HT-29 (cell line): ENCODE data around the gene ZBED1. TPM values are rescaled to one million over a fixed set of nuclear protein-coding genes. Genes with fewer than 3 reads are reported as not detected.
"Not testable (repeated sequence)": the region's sequence is repeated elsewhere in the genome, so short reads cannot be mapped to it uniquely, and the experiment has no call there.

Experiments
- DNase-seq: peaks from one replicate; pipeline ENCODE4 v3.0.0-alpha.2; 2015; ENCODE audit warnings: low spot score
- total RNA-seq: library from RNA; depleted of rRNA; stranded (reverse); fragments of >200 nt; shearing (Covaris generic); gene quantifications from 2 replicates; pipeline ENCODE4 v1.2.3, GENCODE V29; 2014

The ZBED1 gene
- total RNA-seq, 1 experiment from 2014 or later = 21.9 TPM

DNA sequence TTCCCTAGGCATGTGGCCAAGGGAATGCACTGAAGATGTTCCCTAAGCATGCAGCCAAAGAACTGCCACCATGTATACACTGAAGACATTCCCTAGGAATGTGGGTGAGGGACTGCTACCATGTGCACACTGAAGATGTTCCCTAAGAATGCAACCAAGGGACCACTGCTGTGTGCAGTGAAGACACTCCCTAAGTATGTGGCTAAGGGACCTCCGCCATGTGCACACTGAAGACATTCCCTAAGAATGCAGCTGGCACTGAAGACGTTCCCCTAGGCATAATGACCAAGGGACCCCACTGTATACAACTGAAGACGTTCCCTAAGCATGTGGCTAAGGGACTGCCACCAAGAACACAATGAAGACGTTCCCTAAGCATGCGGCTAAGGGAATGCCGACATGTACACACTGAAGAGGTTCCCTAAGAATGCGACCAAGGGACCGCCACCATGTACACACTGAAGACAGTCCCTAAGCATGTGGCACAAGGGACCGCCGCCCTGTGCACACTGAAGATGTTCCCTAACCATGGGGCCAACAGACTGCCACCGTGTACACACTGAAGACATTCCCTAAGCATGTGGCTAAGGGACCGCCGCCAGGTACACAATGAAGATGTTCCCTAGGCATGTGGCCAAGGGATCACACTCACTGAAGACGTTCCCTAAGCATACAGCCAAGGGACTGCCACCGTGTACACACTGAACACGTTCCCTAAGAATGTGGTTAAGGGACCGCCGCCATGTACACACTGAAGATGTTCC, 25.6 kb downstream of the ZBED1 start:
- DNase-seq = no peak

DNA sequence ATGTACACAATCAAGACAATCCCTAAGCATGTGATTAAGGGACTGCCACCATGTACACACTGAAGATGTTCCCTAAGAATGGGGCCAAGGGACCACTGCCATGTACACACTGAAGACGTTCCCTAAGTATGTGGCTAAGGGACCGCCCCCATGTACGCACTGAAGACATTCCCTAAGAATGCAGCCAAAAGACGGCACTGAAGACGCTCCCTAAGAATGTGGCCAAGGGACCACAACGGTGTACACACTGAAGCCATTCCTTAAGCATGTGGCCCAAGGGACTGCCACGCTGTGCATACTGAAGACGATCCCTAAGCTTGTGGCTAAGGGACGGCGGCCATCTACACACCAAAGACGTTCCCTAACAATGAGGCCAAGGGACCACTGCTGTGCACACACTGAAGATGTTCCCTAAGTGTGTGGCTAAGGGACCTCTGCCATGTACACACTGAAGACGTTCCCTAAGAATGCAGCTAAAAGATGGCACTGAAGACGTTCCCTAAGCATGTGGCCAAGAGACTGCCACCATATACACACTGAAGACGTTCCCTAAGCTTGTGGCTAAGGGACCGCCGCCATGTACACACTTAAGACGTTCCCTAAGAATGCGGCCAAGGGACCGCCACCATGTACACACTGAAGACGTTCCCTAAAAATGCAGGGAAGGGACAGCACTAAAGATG, 26.4 kb downstream of the ZBED1 start:
- DNase-seq = no peak

GRCh38 chrX:2473064-2473463, 27.7 kb downstream of the ZBED1 start:
- peak; percentile 46 for DNase-seq

- no peak for DNase-seq
Measured at GRCh38 chrX:2471641-2472040, 29.1 kb downstream of the ZBED1 start.

GRCh38 chrX:2471126-2471525, 29.6 kb downstream of the ZBED1 start:
- DNase-seq = not testable (repeated sequence)

- DNase-seq = not testable (repeated sequence)
Measured at GRCh38 chrX:2469852-2470251, 30.9 kb downstream of the ZBED1 start.

- no peak for DNase-seq
Measured at GRCh38 chrX:2469196-2469685, 31.5 kb downstream of the ZBED1 start.

DNA sequence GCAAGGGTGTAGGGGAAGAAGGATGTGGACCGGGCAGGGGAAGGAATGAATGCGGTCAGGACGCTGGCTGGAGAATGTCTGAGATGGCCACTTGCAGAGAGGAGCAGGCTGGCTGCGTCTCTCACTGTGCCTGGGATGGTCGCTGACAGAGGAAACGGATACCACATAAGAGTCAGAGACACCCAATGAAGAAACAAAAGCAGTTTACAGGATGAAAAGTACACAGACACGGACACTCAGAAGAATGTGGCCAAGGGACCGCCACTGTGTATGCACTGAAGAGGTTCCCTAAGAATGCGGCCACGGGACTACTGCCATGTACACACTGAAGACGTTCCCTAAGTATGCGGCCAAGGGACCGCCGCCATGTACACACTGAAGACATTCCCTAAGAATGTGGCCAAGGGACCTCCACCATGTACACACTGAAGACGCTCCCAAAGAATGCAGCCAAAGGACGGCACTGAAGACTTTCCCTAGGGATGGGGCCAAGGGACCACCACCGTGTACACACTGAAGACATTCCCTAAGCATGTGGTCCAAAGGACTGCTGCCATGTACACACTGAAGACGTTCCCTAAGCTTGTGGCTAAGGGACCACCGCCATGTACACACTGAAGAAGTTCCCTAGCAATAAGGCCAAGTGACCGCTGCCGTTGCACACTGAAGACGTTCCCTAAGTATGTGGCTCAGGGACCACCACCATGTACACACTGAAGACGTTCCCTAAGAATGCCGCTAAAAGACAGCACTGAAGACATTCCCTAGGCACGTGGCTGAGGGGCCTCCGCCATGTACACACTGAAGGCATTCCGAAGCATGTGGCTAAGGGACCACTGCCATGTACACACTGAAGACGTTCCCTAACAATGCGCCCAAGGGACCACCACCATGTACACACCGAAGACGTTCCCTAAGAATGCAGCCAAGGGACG, 32.2 kb downstream of the ZBED1 start:
- DNase-seq = no peak

DNA sequence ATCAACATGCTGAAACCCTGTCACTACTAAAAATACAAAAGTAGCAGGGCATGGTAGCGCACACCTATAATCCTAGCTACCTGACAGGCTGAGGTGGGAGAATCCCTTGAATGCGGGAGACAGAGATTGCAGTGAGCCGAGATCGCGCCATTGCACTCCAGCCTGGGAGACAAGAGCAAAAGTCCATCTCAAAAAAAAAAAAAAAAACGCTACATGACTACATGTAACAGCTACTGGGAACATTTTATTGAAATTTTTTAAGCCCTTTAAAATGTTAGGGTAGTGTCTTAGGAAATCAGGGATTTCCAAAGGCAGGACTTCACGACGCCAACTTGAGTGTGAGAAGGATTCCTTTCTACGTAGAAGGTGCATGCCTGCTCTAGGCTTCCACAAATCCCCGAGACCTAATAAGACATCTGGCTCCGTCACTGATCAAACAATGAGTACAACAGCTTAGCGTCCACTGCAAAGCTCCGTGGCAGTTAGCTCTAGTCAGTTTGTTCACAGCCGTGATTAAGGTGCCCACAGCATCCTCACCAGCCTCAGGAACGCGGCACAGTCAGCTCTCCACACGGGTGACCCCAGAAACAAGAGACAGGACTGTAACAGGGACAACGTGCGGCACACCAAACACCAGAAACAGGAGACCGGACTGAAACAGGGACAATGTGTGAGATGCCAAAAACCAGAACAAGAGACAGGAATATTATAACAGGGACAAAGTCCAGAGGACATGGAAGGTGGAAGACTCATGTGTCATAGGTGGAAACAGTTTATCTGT, 33.7 kb downstream of the ZBED1 start:
- DNase-seq = no peak

- DNase-seq = no peak
Measured at GRCh38 chrX:2464677-2465166, 36.1 kb downstream of the ZBED1 start.

GRCh38 chrX:2463973-2464676, 36.7 kb downstream of the ZBED1 start:
- DNase-seq = no peak

- DNase-seq = not testable (repeated sequence)
Measured at GRCh38 chrX:2463481-2463880, 37.3 kb downstream of the ZBED1 start.

DNA sequence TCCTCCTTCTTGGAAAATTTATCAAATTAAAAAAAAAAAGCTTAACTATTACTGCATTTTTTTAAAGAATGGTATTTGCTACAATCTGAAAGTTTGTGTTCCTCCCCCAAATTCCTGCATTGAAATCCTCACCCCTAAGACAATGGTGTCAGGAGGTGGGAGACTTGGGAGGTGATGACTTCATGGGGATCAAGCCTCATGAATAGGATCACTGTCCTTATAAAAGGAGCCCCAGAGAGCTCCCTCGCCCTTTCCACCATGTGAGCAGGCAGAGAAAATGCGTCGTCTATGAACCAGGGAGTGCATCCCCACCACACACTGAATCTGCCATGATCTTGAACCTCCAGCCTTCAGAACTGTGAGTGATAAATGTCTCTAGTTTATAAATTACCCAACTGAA, 38.0 kb downstream of the ZBED1 start:
- DNase-seq = no peak

GRCh38 chrX:2462074-2462473, 38.7 kb downstream of the ZBED1 start:
- no peak for DNase-seq

- DNase-seq = no peak
Measured at GRCh38 chrX:2461711-2462016, 39.1 kb downstream of the ZBED1 start.

DNA sequence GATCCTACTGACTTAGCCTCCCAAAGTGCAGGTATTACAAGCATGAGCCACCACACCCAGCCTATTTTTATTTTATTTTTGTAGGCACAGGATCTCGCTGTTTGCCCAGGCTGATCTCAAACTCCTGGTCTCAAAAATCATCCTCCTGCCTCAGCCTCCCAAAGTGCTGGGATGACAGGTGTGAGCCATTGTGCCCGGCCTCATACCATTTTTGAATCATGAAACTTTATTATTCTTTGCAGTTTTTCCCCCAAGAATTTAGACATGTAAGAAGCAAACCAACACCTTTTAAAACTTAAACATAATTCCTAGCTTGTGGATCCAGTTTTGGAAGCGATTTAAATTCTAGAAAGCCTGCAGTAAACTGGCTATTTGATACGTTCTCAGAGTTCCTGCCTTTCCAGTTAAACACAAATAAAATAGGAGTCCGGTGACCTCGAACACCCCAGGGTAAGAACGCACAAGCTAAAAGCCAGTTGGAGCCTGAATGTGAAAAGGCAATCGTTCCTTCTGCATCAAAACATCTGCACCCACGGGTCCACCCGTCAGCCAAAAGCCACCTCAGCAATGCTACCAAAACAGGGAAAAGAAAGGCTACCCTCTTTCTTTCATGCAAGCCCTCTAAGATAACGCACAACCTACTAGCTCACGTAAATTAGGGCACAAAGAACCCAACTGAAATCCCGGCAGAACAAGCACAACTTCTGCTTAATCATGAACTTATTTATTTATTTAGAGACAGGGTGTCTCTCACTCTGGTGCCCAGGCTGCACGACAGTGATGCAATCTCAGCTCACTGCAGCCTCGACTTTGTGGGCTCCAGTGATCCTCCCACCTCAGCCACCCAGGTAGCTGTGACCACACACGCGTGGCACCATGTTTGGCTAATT, 39.7 kb downstream of the ZBED1 start:
- DNase-seq = not testable (repeated sequence)

DNA sequence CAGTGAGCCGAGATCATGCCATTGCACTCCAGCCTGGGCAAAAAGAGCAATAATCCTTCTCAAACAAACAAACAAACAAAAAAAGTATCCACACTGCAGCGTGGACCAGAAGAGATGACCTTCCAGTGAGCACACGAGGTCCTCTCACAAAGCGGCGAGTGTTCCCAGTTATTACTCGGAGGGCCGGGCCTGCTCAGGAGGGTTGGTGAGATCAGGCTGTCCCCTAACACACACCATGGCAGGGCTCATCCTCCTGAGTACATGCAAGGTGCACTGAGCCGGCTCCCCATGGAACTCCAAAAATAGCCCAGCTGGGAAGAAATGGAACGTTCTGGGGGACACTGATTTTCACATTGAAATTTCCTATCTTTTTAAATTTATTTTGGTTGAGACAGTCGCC, 40.7 kb downstream of the ZBED1 start:
- not testable (repeated sequence) for DNase-seq

- DNase-seq = no peak
Measured at GRCh38 chrX:2458309-2458708, 42.5 kb downstream of the ZBED1 start.
